ENCODE data around the gene B4GALNT3.

DNA sequence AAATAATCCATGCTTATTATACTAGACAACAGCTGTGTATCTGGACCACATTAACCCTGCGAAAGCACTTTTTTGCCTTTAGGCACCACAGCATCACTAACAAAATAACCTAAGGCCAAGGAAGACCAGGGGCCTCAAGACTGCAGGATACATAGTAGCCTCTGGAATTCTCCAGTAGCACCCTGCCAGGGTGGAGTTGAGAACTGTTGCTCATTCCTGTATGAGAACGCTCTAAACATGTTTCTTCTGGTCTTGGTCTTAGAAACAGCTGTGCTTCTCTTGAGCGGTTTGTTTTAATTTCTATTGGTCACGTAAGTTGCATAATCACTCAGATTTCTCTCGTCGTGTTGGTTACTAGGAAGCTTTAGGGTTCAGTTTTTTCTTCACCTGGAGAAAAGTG, 7.9 kb downstream of the B4GALNT3 start:
- no peak for TF ChIP-seq POLR2A (IDR thresholded peaks at IDR 0.05; ENCODE audit: low read depth, low read length)
- TF ChIP-seq POLR2AphosphoS5 (IDR thresholded peaks at IDR 0.05; ENCODE audit: low read depth, low read length): no peak

All from GM12892 (cell line).